Testis (tissue), 2 donors: ENCODE measurements around the gene CEP104.

Source experiments
- CTCF ChIP-seq, 3 experiments: fragments of 450-650 bp in 2 of 3; fragments of 200-600 bp in 1 of 3; sonication (generic) in 1 of 3; IDR thresholded peaks; one replicate each; pipeline ENCODE4 v1.5.1; 2016 to 2019; ENCODE audit warnings: antibody characterized with exemption in 3 of 3, mild to moderate bottlenecking in 2 of 3, moderate library complexity in 1 of 3
- POLR2A ChIP-seq: fragments of 450-650 bp; IDR thresholded peaks from one replicate; pipeline ENCODE4 v1.6.1; 2017; ENCODE audit warnings: antibody characterized with exemption, mild to moderate bottlenecking, moderate library complexity

- no peak for TF ChIP-seq CTCF (IDR thresholded peaks at IDR 0.05)
- no peak for TF ChIP-seq POLR2A
These were observed 9.9 kb downstream of the CEP104 start for GRCh38 chr1:3847081-3847480.
